ENCODE data around the gene DRP2.

GRCh38 chrX:101262590-101262989 lies 43.0 kb downstream of the DRP2 start:
- TF ChIP-seq CTCF (conservative IDR thresholded peaks at IDR 0.05; ENCODE audit: low read depth, low read length) (no peak), EZH2 (IDR thresholded peaks at IDR 0.05; ENCODE audit: borderline replicate concordance, low read depth, low read length, poor library complexity, severe bottlenecking) (no peak)
